ENCODE results near the gene SDCBP2. TPM values are rescaled to one million over a fixed set of nuclear protein-coding genes. Genes with fewer than 3 reads are reported as not detected.

Gene SDCBP2
- total and polyA plus RNA-seq, 2 of the 8 experiments (the other 6 are each of a cell fraction or from before 2014, with no cell fraction given): 4.2 to 6.7 TPM

DNA sequence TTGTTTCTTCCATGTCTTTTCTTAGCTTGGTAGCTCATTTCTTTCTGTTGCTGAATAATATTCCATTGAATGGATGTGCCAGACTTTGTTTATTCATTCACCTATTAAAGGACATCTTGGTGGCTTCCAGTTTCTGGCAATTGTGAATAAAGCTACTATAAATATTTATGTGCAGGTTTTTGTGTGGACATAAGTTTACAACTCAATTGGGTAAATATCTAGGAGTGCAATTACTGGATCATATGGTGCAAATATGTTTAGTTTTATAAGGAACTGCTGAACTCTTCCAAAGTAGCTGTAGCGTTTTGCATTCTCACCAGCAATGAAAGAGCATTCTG lies 16.8 kb upstream of the SDCBP2 start:
- H2BK20ac ChIP-seq (ENCODE audit: low read length): no peak overlapping the region
- no peak overlapping the region for H3K4me3 ChIP-seq (ENCODE audit: extremely low read depth in 1 of 4, insufficient read depth in 2 of 4, low read depth in 3 of 4, low read length in 4 of 4)
- no peak for DNase-seq (ENCODE audit: low read depth in 1 of 2, low spot score in 2 of 2)
- H2BK120ac ChIP-seq (replicated peaks; ENCODE audit: low read depth, low read length): no peak overlapping the region
- H4K8ac ChIP-seq (ENCODE audit: extremely low read depth, insufficient read depth, low read length): no peak overlapping the region
- no peak overlapping the region for H3K4ac ChIP-seq (replicated peaks; ENCODE audit: insufficient read length, low read depth, low read length)
- H3K18ac ChIP-seq (ENCODE audit: extremely low read depth, low read length): no peak overlapping the region
- H3K36me3 ChIP-seq (ENCODE audit: control insufficient read depth in 2 of 4, insufficient read depth in 4 of 4, low read length in 3 of 4): no peaks in the 10 kb centered on the region
- H2AFZ ChIP-seq (ENCODE audit: low read length): no peak overlapping the region
- H3K9ac ChIP-seq (replicated peaks in 1 of 4; ENCODE audit: extremely low read depth in 1 of 4, low read depth in 3 of 4, low read length in 3 of 4): no peak overlapping the region
- no peak overlapping the region for H2BK15ac ChIP-seq (ENCODE audit: low read length)
- ChIA-PET CTCF (ENCODE audit: partially characterized antibody) (interaction anchor here (0.7 to 1.2 kb wide), 3 partner anchors 12 to 24 kb away, joined by 3 read pairs; no protein-coding TSS in a partner anchor), POLR2A (ENCODE audit: partially characterized antibody) (interaction anchor here (1.4 to 5.0 kb wide), 2 partner anchors 19 to 30 kb away, joined by 5 to 34 read pairs; partner anchors contain the start of gene SDCBP2)
- H3K27ac ChIP-seq (ENCODE audit: low read depth, low read length): no peak overlapping the region
- H3K14ac ChIP-seq (ENCODE audit: insufficient read length): no peak overlapping the region
- H4K5ac ChIP-seq (ENCODE audit: insufficient read length, low read depth, low read length): no peak overlapping the region
- no peak overlapping the region for H3K56ac ChIP-seq (replicated peaks; ENCODE audit: insufficient read length, low read depth, low read length)
- no peaks in the 10 kb centered on the region for H3K27me3 ChIP-seq (replicated peaks in 1 of 4; ENCODE audit: control insufficient read depth in 3 of 4, extremely low read depth in 1 of 4, insufficient read depth in 3 of 4, low read length in 3 of 4)
- H2BK12ac ChIP-seq (ENCODE audit: low read depth, low read length): no peak overlapping the region
- H2AK5ac ChIP-seq (ENCODE audit: low read depth, low read length): no peak overlapping the region
- H3K9me3 ChIP-seq (ENCODE audit: insufficient read depth in 2 of 2, low read depth in 1 of 2, low read length in 1 of 2): peaks cover 0 to 4% of the 10 kb centered on the region in 2 experiments; a peak in 1 of 4 replicates
- H4K91ac ChIP-seq (replicated peaks; ENCODE audit: insufficient read length, low read length): no peak overlapping the region
- no peak for TF ChIP-seq PHF8 (conservative IDR thresholded peaks at IDR 0.05; ENCODE audit: low read depth, low read length)
- TF ChIP-seq MAFK (IDR thresholded peaks at IDR 0.05; ENCODE audit: low read depth, low read length): no peak
- TF ChIP-seq CBX8 (IDR thresholded peaks at IDR 0.05; ENCODE audit: borderline replicate concordance, low read depth, low read length): no peak
- TF ChIP-seq SRF (IDR thresholded peaks at IDR 0.05; ENCODE audit: low read depth, low read length): no peak
- no peak for TF ChIP-seq HDAC6 (IDR thresholded peaks at IDR 0.05; ENCODE audit: low read depth, low read length)
- TF ChIP-seq EGR1 (IDR thresholded peaks at IDR 0.05; ENCODE audit: borderline replicate concordance, low read depth, low read length): no peak
- TF ChIP-seq TAF1 (IDR thresholded peaks at IDR 0.05; ENCODE audit: low read depth, low read length): no peak
- no peak for TF ChIP-seq CREB1 (IDR thresholded peaks at IDR 0.05)
- no peak for TF ChIP-seq BCL11A (IDR thresholded peaks at IDR 0.05; ENCODE audit: low read depth in 2 of 2, low read length in 2 of 2)
- no peak overlapping the region for H3K23ac ChIP-seq (ENCODE audit: insufficient read length)
- H3K79me1 ChIP-seq (ENCODE audit: low read depth, low read length): no peaks in the 10 kb centered on the region
- FAIRE-seq: no peak
- no peak overlapping the region for H3K4me2 ChIP-seq (ENCODE audit: insufficient read depth in 1 of 2, low read depth in 2 of 2, low read length in 2 of 2)
- H3K79me2 ChIP-seq (ENCODE audit: control insufficient read depth in 1 of 2, insufficient read depth in 2 of 2, low read length in 2 of 2): no peaks in the 10 kb centered on the region
- H4K20me1 ChIP-seq (replicated peaks in 1 of 2; ENCODE audit: control insufficient read depth in 1 of 2, insufficient read depth in 2 of 2, low read length in 2 of 2): peaks cover 0 to 11% of the 10 kb centered on the region in 2 experiments
- no peak overlapping the region for H2BK5ac ChIP-seq (ENCODE audit: low read depth, low read length)
- H3K4me1 ChIP-seq (replicated peaks in 1 of 4; ENCODE audit: control insufficient read depth in 3 of 4, insufficient read depth in 4 of 4, low read length in 3 of 4): no peaks in the 10 kb centered on the region
- WGBS, 2 experiments (ENCODE audit: extremely low coverage in 1 of 2, insufficient coverage in 1 of 2, insufficient read length in 1 of 2, insufficient replicate concordance in 2 of 2, low coverage in 1 of 2, low lambda C conversion rate in 2 of 2, missing lambda C conversion rate in 1 of 2): 83% methylated on average over 1 of the region's 1 CpG; no CpG with 5 or more reads in 1 of the 2 experiments
- H3K23me2 ChIP-seq (ENCODE audit: low read depth, low read length): no peaks in the 10 kb centered on the region

All from H1 (cell line).